Activated CD4-positive, alpha-beta T cell treated with anti-CD3 and anti-CD28 coated beads for 24 hours (primary cell): ENCODE measurements around the gene CHRNA5.
A peak's percentile ranks its signal among the peaks of the same experiment; 100 is the strongest.

Experiments
- DNase-seq, 2 donors: peaks; one replicate each; pipeline ENCODE4 v3.0.0-alpha.2; 2020; ENCODE audit warnings: low read depth in 2 of 2

CHRNA5 gene

GRCh38 chr15:78620527-78621421, 55.5 kb downstream of the CHRNA5 start, which contains the start of gene CHRNA3:
Gene CHRNA3 (minus strand): TSS chr15:78620996. CDS start chr15:78620794, 202 bp downstream.
- DNase-seq = no peak

GRCh38 chr15:78621810-78622402, 56.6 kb downstream of the CHRNA5 start:
- DNase-seq = no peak

- DNase-seq = no peak
Observed at GRCh38 chr15:78623786-78624497, 58.6 kb downstream of the CHRNA5 start.

GRCh38 chr15:78624651-78625590, 59.6 kb downstream of the CHRNA5 start:
- no peak for DNase-seq

GRCh38 chr15:78625606-78626280, 60.4 kb downstream of the CHRNA5 start:
- no peak for DNase-seq

- no peak for DNase-seq
Observed at GRCh38 chr15:78626381-78626995, 61.2 kb downstream of the CHRNA5 start.

GRCh38 chr15:78627348-78627747, 62.0 kb downstream of the CHRNA5 start:
- DNase-seq = no peak

GRCh38 chr15:78628227-78628626, 62.9 kb downstream of the CHRNA5 start:
- DNase-seq = no peak

- no peak for DNase-seq
Observed at GRCh38 chr15:78629031-78629715, 63.9 kb downstream of the CHRNA5 start.

- no peak for DNase-seq
Observed at GRCh38 chr15:78629716-78630065, 64.4 kb downstream of the CHRNA5 start.

GRCh38 chr15:78630886-78631633, 65.7 kb downstream of the CHRNA5 start:
- no peak for DNase-seq

- no peak for DNase-seq
Observed at GRCh38 chr15:78633348-78633747, 68.0 kb downstream of the CHRNA5 start.

- no peak for DNase-seq
Observed at GRCh38 chr15:78634210-78635145, 69.2 kb downstream of the CHRNA5 start.

GRCh38 chr15:78635346-78635745, 70.0 kb downstream of the CHRNA5 start:
- no peak for DNase-seq

GRCh38 chr15:78636378-78636859, 71.1 kb downstream of the CHRNA5 start:
- DNase-seq = no peak

GRCh38 chr15:78637776-78638435, 72.6 kb downstream of the CHRNA5 start:
- DNase-seq = no peak

- peak; percentile 40 to 43 for DNase-seq
Observed at GRCh38 chr15:78638658-78639314, 73.5 kb downstream of the CHRNA5 start.
